Kidney (tissue), 14 donors: Measurements from ENCODE around the gene MYO1D. TPM values are rescaled to one million over a fixed set of nuclear protein-coding genes. Genes with fewer than 3 reads are reported as not detected.

Experiments
- DNase-seq, 5 donors: peaks; one replicate each; pipeline ENCODE4 v3.0.0-alpha.2; 2013 to 2020
- FAIRE-seq: peaks from 2 replicates; lab custom pipeline; 2012; peaks lifted over from hg19 to GRCh38; lab: Jason Lieb, UNC
- H3K27ac ChIP-seq, 2 donors: one replicate each; pipeline ENCODE4 v1.7.0; 2013; ENCODE audit warnings: low read depth in 2 of 2, low read length in 2 of 2, inconsistent platforms in 1 of 2
- H3K27me3 ChIP-seq: one replicate; pipeline ENCODE4 v1.7.1; 2013; ENCODE audit warnings: low read length, inconsistent platforms; ENCODE audit not compliant: control insufficient read depth, insufficient read depth
- H3K36me3 ChIP-seq, 3 donors: one replicate each; pipeline versions ENCODE4 v1.7.0 to v1.7.1; 2013; ENCODE audit warnings: low read length in 3 of 3, control low read depth in 1 of 3, inconsistent platforms in 1 of 3; ENCODE audit not compliant: insufficient read depth in 3 of 3, control insufficient read depth in 2 of 3
- H3K4me1 ChIP-seq, 3 donors: one replicate each; pipeline versions ENCODE4 v1.7.0 to v1.7.1; 2013; ENCODE audit warnings: low read length in 3 of 3, inconsistent platforms in 1 of 3, low read depth in 1 of 3; ENCODE audit not compliant: control insufficient read depth in 2 of 3, insufficient read depth in 2 of 3
- H3K4me3 ChIP-seq, 3 donors: one replicate each; pipeline versions ENCODE4 v1.7.0 to v1.8.1; 2013; ENCODE audit warnings: low read length in 3 of 3, control low read depth in 1 of 3, inconsistent platforms in 1 of 3
- H3K9ac ChIP-seq, 3 donors: one replicate each; pipeline versions ENCODE4 v1.7.0 to v1.7.1; 2013; ENCODE audit warnings: low read length in 3 of 3, control low read depth in 1 of 3, inconsistent platforms in 1 of 3
- H3K9me3 ChIP-seq, 3 donors: one replicate each; pipeline versions ENCODE4 v1.7.0 to v1.7.1; 2013; ENCODE audit warnings: low read length in 3 of 3, control low read depth in 1 of 3, inconsistent platforms in 1 of 3; ENCODE audit not compliant: control insufficient read depth in 2 of 3, insufficient read depth in 1 of 3
- intact Hi-C: fragments of 100-400 bp; cut with DNase I; formaldehyde crosslinking; loops from one replicate; pipeline ENCODE4 v1.11.1; 2022
- polyA plus RNA-seq: library from polyadenylated mRNA; stranded (reverse); fragments of 350-450 nt; fragmentation: Illumina TruSeq; extraction: RNeasy Lipid Tissue Mini Kit (QIAGEN cat#74804); gene quantifications from one replicate; pipeline ENCODE4 v1.2.3, GENCODE V29; 2014; ENCODE audit warnings: low read depth, low replicate concordance; ENCODE audit not compliant: insufficient read depth
- total RNA-seq: library from RNA; stranded (reverse); fragmentation: NEBNext Ultra II Directional; extraction: Animal tissue kit (Norgen Biotek cat#: 25700); gene quantifications from one replicate; pipeline ENCODE4 v1.2.1, GENCODE V29; 2021
- TF ChIP-seq, protein P1 (sequence below): IDR thresholded peaks from 3 replicates; pipeline ENCODE4 v1.5.1; 2012; ENCODE audit warnings: mild to moderate bottlenecking, moderate library complexity, borderline replicate concordance; ENCODE audit not compliant: insufficient read depth; ENCODE audit errors: extremely low read depth
- donor health status: control.
- donor health status: control.
- donor health status: control.
- donor health status: control.
- donor health status: control.
- donor health status: DM: yes; HTN: yes; CAD: no.
- donor health status: Normal renal cell carcinoma (clear cell type).

Gene MYO1D
- total and polyA plus RNA-seq, 2 donors from 2014 or later: 21.1 to 99.9 TPM

DNA sequence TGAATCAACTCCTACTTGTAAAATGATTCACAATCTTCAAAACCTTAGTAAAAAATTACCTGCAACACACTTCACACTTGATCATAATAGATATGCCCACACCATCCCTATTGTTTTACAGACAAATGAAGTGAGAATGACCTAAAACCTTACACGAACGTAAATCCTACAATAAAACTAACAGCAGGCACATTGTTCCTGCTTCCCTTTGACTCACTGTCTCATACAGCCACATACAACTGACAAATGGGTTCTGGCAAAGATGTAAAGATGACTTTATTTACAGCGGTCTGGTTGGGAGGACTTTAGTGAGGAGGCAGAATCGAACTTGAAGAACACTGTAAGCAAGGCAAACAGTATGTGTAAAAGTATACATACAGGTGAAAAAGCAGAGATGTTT is 188.7 kb downstream of the MYO1D start:
- intact Hi-C loops: no loop called here
- DNase-seq (peak in 1 of 5 donors; percentile 1), FAIRE-seq (no peak)
- Histone ChIP-seq H3K36me3 (no peaks in the 10 kb centered on the region), H3K4me1 (no peaks in the 10 kb centered on the region), H3K9me3 (no peaks in the 10 kb centered on the region), H3K9ac (no peak overlapping the region), H3K4me3 (no peak overlapping the region), H3K27me3 (no peaks in the 10 kb centered on the region), H3K27ac (no peak overlapping the region)
- TF ChIP-seq, protein P1, sequence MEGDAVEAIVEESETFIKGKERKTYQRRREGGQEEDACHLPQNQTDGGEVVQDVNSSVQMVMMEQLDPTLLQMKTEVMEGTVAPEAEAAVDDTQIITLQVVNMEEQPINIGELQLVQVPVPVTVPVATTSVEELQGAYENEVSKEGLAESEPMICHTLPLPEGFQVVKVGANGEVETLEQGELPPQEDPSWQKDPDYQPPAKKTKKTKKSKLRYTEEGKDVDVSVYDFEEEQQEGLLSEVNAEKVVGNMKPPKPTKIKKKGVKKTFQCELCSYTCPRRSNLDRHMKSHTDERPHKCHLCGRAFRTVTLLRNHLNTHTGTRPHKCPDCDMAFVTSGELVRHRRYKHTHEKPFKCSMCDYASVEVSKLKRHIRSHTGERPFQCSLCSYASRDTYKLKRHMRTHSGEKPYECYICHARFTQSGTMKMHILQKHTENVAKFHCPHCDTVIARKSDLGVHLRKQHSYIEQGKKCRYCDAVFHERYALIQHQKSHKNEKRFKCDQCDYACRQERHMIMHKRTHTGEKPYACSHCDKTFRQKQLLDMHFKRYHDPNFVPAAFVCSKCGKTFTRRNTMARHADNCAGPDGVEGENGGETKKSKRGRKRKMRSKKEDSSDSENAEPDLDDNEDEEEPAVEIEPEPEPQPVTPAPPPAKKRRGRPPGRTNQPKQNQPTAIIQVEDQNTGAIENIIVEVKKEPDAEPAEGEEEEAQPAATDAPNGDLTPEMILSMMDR: no peak

DNA sequence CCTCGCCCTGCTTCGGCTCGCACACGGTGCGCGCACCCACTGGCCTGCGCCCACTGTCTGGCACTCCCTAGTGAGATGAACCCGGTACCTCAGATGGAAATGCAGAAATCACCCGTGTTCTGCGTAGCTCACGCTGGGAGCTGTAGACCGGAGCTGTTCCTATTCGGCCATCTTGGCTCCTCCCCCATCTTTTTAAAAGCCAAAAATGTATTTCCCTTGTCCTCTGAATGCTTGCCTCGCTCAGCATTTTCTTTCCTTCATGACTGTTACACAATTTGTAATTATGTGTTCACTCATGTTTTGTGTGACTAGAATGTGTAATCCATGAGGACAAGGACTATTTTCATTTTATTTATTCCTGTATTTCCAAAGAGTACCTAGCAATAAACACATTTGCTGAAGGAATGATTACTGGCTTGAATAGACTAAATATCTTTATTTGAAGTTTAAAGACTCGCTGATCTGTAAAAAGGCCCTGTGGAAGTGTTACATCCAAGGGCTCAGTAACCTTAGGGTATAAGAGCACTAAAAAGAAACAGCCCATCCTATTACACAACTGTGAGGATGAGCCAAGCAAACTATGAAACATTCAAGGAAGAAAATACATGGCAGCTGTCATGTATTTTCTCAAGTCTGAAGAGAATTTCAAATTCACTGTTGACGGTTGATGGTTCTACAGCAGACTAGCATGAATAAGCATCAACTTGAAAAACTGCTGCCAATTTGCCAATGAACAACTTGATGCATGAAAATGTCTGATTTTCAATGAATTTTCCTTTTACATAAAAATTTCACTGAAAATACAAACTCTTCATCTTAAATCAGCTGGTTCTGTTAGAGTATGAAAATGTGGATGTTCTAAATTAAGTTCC is 192.6 kb downstream of the MYO1D start:
- H3K27me3 ChIP-seq: no peaks in the 10 kb centered on the region
- H3K4me1 ChIP-seq: no peaks in the 10 kb centered on the region
- no peaks in the 10 kb centered on the region for H3K9me3 ChIP-seq
- TF ChIP-seq, protein P1: no peak
- intact Hi-C loops: no loop called here
- H3K4me3 ChIP-seq: no peak overlapping the region
- no peak overlapping the region for H3K9ac ChIP-seq
- DNase-seq (no peak), FAIRE-seq (no peak)
- no peak overlapping the region for H3K27ac ChIP-seq
- H3K36me3 ChIP-seq: no peaks in the 10 kb centered on the region

DNA sequence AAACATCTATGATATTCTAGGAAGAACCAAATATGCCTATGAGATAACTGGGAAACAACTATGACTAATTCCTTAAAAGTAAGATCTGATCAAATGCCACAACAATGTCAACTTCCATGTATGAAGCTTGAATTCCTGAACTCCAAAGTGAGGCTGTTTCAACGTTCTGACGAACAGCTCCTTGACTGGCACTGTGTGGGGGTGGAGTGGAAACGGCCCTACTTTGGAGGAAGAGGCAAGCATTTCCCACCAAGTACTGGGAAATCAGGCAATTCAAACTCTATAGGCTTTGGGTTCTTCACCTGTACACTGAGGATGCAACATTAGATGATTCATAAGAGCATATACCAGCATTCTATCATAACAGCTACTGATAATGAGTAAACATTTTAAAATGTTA is 203.0 kb downstream of the MYO1D start:
- Histone ChIP-seq H3K4me1 (no peaks in the 10 kb centered on the region), H3K4me3 (no peak overlapping the region), H3K27me3 (no peaks in the 10 kb centered on the region), H3K9ac (no peak overlapping the region), H3K9me3 (peaks cover 0 to 3% (median 0%) of the 10 kb centered on the region in 3 donors), H3K36me3 (no peaks in the 10 kb centered on the region), H3K27ac (no peak overlapping the region)
- DNase-seq (no peak), FAIRE-seq (no peak)
- intact Hi-C loops: no loop called here
- TF ChIP-seq, protein P1: no peak
